Pancreas (tissue), 10 donors: Measurements from ENCODE around the gene TATDN2. TPM values are rescaled to one million over a fixed set of nuclear protein-coding genes. Genes with fewer than 3 reads are reported as not detected.

Experiments used
- ATAC-seq, 4 donors: fragments of 200-7000 bp; cut with Tn5 transposase; one replicate each; pipeline versions ENCODE4 v1.8.0 to v1.9.1; 2020; ENCODE audit warnings: mild to moderate bottlenecking in 4 of 4, moderate library complexity in 4 of 4
- DNase-seq, 6 donors: peaks; one replicate each; pipeline ENCODE4 v3.0.0-alpha.2; 2020
- FAIRE-seq: peaks from 2 replicates; lab custom pipeline; 2012; peaks lifted over from hg19 to GRCh38; lab: Jason Lieb, UNC
- H3K27ac ChIP-seq, 4 donors: fragments of 200-600 bp; sonication (generic); 1 replicate in 3 of 4; 2 replicates in 1 of 4; pipeline versions ENCODE4 v1.5.0 to v1.8.0; 2020
- H3K27me3 ChIP-seq, 4 donors: fragments of 200-600 bp; one replicate each; pipeline ENCODE4 v1.8.0; 2021
- H3K36me3 ChIP-seq, 3 donors: fragments of 200-600 bp; sonication (generic) in 1 of 3; one replicate each; pipeline versions ENCODE4 v1.5.0 to v1.8.0; 2020 to 2021
- H3K4me1 ChIP-seq, 3 donors: fragments of 200-600 bp; one replicate each; pipeline ENCODE4 v1.8.0; 2021
- H3K4me3 ChIP-seq, 4 donors: fragments of 200-600 bp; sonication (generic) in 2 of 4; one replicate each; pipeline versions ENCODE4 v1.5.0 to v1.8.0; 2020 to 2021
- H3K9me3 ChIP-seq, 4 donors: fragments of 200-600 bp; one replicate each; pipeline ENCODE4 v1.8.0; 2021
- CTCF ChIP-seq, 4 donors: fragments of 200-600 bp; sonication (generic) in 3 of 4; IDR thresholded peaks; one replicate each; pipeline versions ENCODE4 v1.5.0 to v1.8.0; 2021; ENCODE audit warnings: antibody characterized with exemption in 4 of 4
- WGBS, 2 donors: extraction: QIAGEN DNeasy Blood & Tissue Kit; methylation state at CpG; one replicate each; pipeline ENCODE4 v1.1.7; 2013; 5-methylcytosine and 5-hydroxymethylcytosine counted together
- intact Hi-C, 3 donors: fragments of 100-400 bp; cut with DNase I; formaldehyde crosslinking; loops; one replicate each; pipeline versions ENCODE4 v1.11.1 to v1.14.2; 2022
- polyA plus RNA-seq, 2 donors: library from polyadenylated mRNA; stranded (reverse); fragments of 200-250 nt; gene quantifications; one replicate each; pipeline ENCODE4 v1.2.3, GENCODE V29; 2013
- total RNA-seq, 6 donors: library from RNA; stranded (reverse); fragmentation: NEBNext Ultra II Directional in 4 of 6; extraction: Animal tissue kit (Norgen Biotek cat#: 25700) in 4 of 6; gene quantifications; one replicate each; pipeline versions ENCODE4 v1.2.1 to v1.2.4, GENCODE V29; 2021 to 2023
- donor health status: healthy with polysubstance abuse.
- donor health status: DM: no; HTN: no; CAD: no; lungs with moderate emphysema.
- donor health status: DM: no; HTN: no; CAD: no.
- donor health status: control.
- donor health status: control.
- donor health status: Bipolar disorder and iron deficiency.
- donor health status: DM: yes; HTN: yes; CAD: no.
- donor health status: DM: no; HTN: no; CAD: no.
- donor health status: DM: no; HTN: no; CAD: no.
- donor health status: DM: yes; HTN: yes; CAD: no.

The TATDN2 gene
- total and polyA plus RNA-seq, 8 donors = 9.2 to 23.1 (median 15.1) TPM

GRCh38 chr3:10251006-10251405 is 2.7 kb downstream of the TATDN2 start:
- no peak for TF ChIP-seq CTCF (IDR thresholded peaks at IDR 0.05)
- H3K4me3 ChIP-seq = peak overlapping the region in 1 of 4 donors; percentile 84
- DNase-seq = no peak
- intact Hi-C loops = no loop called here
- WGBS, 2 donors = 97% methylated on average over 3 of the region's 3 CpGs
- no peak overlapping the region for H3K27ac ChIP-seq
- H3K36me3 ChIP-seq = peaks cover 0 to 5% (median 0%) of the 10 kb centered on the region in 3 donors
- H3K9me3 ChIP-seq = no peaks in the 10 kb centered on the region
- no peak for FAIRE-seq
- no peak for ATAC-seq
- H3K4me1 ChIP-seq = peaks cover 20 to 26% (median 20%) of the 10 kb centered on the region in 3 donors
- no peaks in the 10 kb centered on the region for H3K27me3 ChIP-seq

- no peak for TF ChIP-seq CTCF (IDR thresholded peaks at IDR 0.05)
- Histone ChIP-seq H3K27ac (no peak overlapping the region), H3K4me1 (peaks cover 20 to 26% (median 20%) of the 10 kb centered on the region in 3 donors), H3K4me3 (no peak overlapping the region), H3K27me3 (no peaks in the 10 kb centered on the region), H3K9me3 (no peaks in the 10 kb centered on the region), H3K36me3 (peaks cover 0 to 5% (median 0%) of the 10 kb centered on the region in 3 donors)
- WGBS, 2 donors = 33 to 46% methylated on average over 3 of the region's 3 CpGs
- intact Hi-C loops = no loop called here
- FAIRE-seq (no peak), ATAC-seq (peak; percentile 48 to 86 (median 80)), DNase-seq (peak in 2 of 6 donors; percentile 27 to 72)
These were observed 5.5 kb downstream of the TATDN2 start for GRCh38 chr3:10253731-10254130.

- intact Hi-C loops = no loop called here
- no peak for FAIRE-seq
These were observed 7.6 kb downstream of the TATDN2 start for GRCh38 chr3:10255835-10256234.

GRCh38 chr3:10259036-10259435 is 10.8 kb downstream of the TATDN2 start:
- no peak overlapping the region for H3K27ac ChIP-seq
- TF ChIP-seq CTCF (IDR thresholded peaks at IDR 0.05) = no peak
- H3K4me3 ChIP-seq = no peak overlapping the region
- DNase-seq = no peak
- peaks cover 0 to 19% (median 0%) of the 10 kb centered on the region in 3 donors for H3K36me3 ChIP-seq
- H3K4me1 ChIP-seq = peaks cover 2 to 4% (median 4%) of the 10 kb centered on the region in 3 donors
- WGBS, 2 donors = 91 to 97% methylated on average over 7 of the region's 7 CpGs
- no peaks in the 10 kb centered on the region for H3K27me3 ChIP-seq
- intact Hi-C loops = no loop called here
- ATAC-seq = no peak
- no peak for FAIRE-seq
- no peaks in the 10 kb centered on the region for H3K9me3 ChIP-seq

More at GRCh38 chr3:10255835-10256234, 7.6 kb downstream of the TATDN2 start:
- Histone ChIP-seq H3K9me3 (no peaks in the 10 kb centered on the region), H3K4me1 (peaks cover 7 to 15% (median 14%) of the 10 kb centered on the region in 3 donors), H3K27ac (no peak overlapping the region), H3K27me3 (no peaks in the 10 kb centered on the region), H3K4me3 (no peak overlapping the region), H3K36me3 (peaks cover 0 to 15% (median 0%) of the 10 kb centered on the region in 3 donors)
- DNase-seq = no peak
- no peak for TF ChIP-seq CTCF (IDR thresholded peaks at IDR 0.05)
- no peak for ATAC-seq
- WGBS, 2 donors = 90 to 91% methylated on average over 7 of the region's 7 CpGs

- H3K9me3 ChIP-seq = no peaks in the 10 kb centered on the region
- peaks cover 0 to 19% (median 0%) of the 10 kb centered on the region in 3 donors for H3K36me3 ChIP-seq
- no peak for TF ChIP-seq CTCF (IDR thresholded peaks at IDR 0.05)
- WGBS, 2 donors = 88 to 92% methylated on average over 4 of the region's 4 CpGs
- ATAC-seq = no peak
- H3K27ac ChIP-seq = no peak overlapping the region
- no peak for FAIRE-seq
- H3K4me3 ChIP-seq = no peak overlapping the region
- intact Hi-C loops = no loop called here
- no peaks in the 10 kb centered on the region for H3K27me3 ChIP-seq
- DNase-seq = no peak
- H3K4me1 ChIP-seq = no peaks in the 10 kb centered on the region
These were observed 11.5 kb downstream of the TATDN2 start for GRCh38 chr3:10259798-10260197.
